Cardiac atrium fibroblast (primary cell): Measurements from ENCODE around the gene OR8H3. TPM values are rescaled to one million over a fixed set of nuclear protein-coding genes. Genes with fewer than 3 reads are reported as not detected.

Experiments
- total RNA-seq: library from RNA; depleted of rRNA; stranded (reverse); fragments of >200 nt; gene quantifications from 2 replicates; pipeline ENCODE4 v1.2.3, GENCODE V29; 2015

OR8H3 gene
- total RNA-seq, result not detected in 2 replicates

GRCh38 chr11:56122073-56122472 lies at the start of gene OR8H3:
Gene OR8H3, plus strand, starts transcription at chr11:56122373. Its CDS starts 0 bp downstream, at chr11:56122373.

GRCh38 chr11:56093008-56093407 lies 29.2 kb upstream of the OR8H3 start, which contains the start of gene OR8I2:
Gene OR8I2, plus strand, starts transcription at chr11:56093308. Its CDS starts 0 bp downstream, at chr11:56093308.

GRCh38 chr11:56103210-56103737 lies 18.9 kb upstream of the OR8H3 start, which contains the start of gene OR8H2:
Gene OR8H2, plus strand, starts transcription at chr11:56103687. Its CDS starts 1,356 bp downstream, at chr11:56105043.

GRCh38 chr11:56140151-56140661 lies 18.0 kb downstream of the OR8H3 start, which contains the start of gene OR8J3:
Gene OR8J3, minus strand, starts transcription at chr11:56140201. Its CDS starts 2,483 bp downstream, at chr11:56137718.

GRCh38 chr11:56160217-56160616 lies 38.0 kb downstream of the OR8H3 start, which contains the start of gene OR8K5:
Gene OR8K5, minus strand, starts transcription at chr11:56160317. Its CDS starts 0 bp downstream, at chr11:56160317.

Other genes with a start within 250 kb of the OR8H3 start
- gene TRIM51, start 239.1 kb upstream of the OR8H3 start, total RNA-seq, result not detected in 2 replicates
- gene OR5W2, start 207.8 kb upstream of the OR8H3 start, total RNA-seq, result not detected in 2 replicates
- not detected in 2 replicates for gene OR5I1, start 186.0 kb upstream of the OR8H3 start, total RNA-seq
- gene OR10AG1, start 152.4 kb upstream of the OR8H3 start, total RNA-seq, result not detected in 2 replicates
- gene OR5F1, start 127.7 kb upstream of the OR8H3 start, total RNA-seq, result not detected in 2 replicates
- gene OR5AS1, start 94.7 kb upstream of the OR8H3 start, total RNA-seq, result not detected in 2 replicates
- not detected in 2 replicates for gene OR8I2, start 29.1 kb upstream of the OR8H3 start, total RNA-seq
- gene OR8H2, start 18.7 kb upstream of the OR8H3 start, total RNA-seq, result not detected in 2 replicates
- gene OR8J3, start 17.8 kb downstream of the OR8H3 start, total RNA-seq, result not detected in 2 replicates
- gene OR8K5, start 37.9 kb downstream of the OR8H3 start, total RNA-seq, result not detected in 2 replicates
- gene OR5J2, start 54.2 kb downstream of the OR8H3 start, total RNA-seq, result not detected in 2 replicates
- not detected in 2 replicates for gene OR5T2, start 111.9 kb downstream of the OR8H3 start, total RNA-seq
- gene OR5T3, start 129.9 kb downstream of the OR8H3 start, total RNA-seq, result not detected in 2 replicates
- not detected in 2 replicates for gene OR5T1, start 151.8 kb downstream of the OR8H3 start, total RNA-seq
- gene OR8H1, start 169.9 kb downstream of the OR8H3 start, total RNA-seq, result not detected in 2 replicates
- gene OR8K3, start 192.8 kb downstream of the OR8H3 start, total RNA-seq, result not detected in 2 replicates
- not detected in 2 replicates for gene OR8K1, start 223.7 kb downstream of the OR8H3 start, total RNA-seq
- not detected in 2 replicates for gene OR8J1, start 231.9 kb downstream of the OR8H3 start, total RNA-seq